ENCODE measurements around the gene RUNX2.

- TF ChIP-seq, protein P1, sequence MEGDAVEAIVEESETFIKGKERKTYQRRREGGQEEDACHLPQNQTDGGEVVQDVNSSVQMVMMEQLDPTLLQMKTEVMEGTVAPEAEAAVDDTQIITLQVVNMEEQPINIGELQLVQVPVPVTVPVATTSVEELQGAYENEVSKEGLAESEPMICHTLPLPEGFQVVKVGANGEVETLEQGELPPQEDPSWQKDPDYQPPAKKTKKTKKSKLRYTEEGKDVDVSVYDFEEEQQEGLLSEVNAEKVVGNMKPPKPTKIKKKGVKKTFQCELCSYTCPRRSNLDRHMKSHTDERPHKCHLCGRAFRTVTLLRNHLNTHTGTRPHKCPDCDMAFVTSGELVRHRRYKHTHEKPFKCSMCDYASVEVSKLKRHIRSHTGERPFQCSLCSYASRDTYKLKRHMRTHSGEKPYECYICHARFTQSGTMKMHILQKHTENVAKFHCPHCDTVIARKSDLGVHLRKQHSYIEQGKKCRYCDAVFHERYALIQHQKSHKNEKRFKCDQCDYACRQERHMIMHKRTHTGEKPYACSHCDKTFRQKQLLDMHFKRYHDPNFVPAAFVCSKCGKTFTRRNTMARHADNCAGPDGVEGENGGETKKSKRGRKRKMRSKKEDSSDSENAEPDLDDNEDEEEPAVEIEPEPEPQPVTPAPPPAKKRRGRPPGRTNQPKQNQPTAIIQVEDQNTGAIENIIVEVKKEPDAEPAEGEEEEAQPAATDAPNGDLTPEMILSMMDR (IDR thresholded peaks at IDR 0.05) = no peak
- TF ChIP-seq POLR2A (IDR thresholded peaks at IDR 0.05) = no peak
These were observed 130.5 kb downstream of the RUNX2 start for GRCh38 chr6:45458672-45459071.

Measured in Peyer's patch (tissue), 4 donors.